ENCODE data around the gene ERBB4.

DNA sequence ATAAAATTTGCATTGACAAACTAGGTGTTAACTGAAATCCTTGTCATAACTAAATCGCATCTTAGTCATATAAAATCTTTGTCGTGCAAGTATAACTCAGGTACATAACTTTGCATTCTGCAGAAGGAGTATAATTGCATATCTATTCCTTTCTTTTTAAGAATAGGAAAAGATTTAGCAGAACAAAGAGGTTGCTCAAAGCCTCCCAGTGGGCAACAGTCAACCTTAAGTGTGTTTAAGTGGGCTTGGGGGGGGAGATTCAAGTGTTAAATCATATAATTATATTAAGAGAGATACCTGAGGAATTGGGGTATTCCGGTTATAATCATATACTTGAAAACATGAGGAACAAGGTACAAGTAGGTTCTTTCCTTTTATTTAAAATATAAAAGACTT is 1068.9 kb downstream of the ERBB4 start:
- TF ChIP-seq GATA2 (IDR thresholded peaks at IDR 0.05; ENCODE audit: low read depth, low read length) (no peak), GATA3 (IDR thresholded peaks at IDR 0.05; ENCODE audit: low read depth, low read length) (no peak)

Data from SH-SY5Y (cell line).